ENCODE measurements around the gene VAPB.

DNA sequence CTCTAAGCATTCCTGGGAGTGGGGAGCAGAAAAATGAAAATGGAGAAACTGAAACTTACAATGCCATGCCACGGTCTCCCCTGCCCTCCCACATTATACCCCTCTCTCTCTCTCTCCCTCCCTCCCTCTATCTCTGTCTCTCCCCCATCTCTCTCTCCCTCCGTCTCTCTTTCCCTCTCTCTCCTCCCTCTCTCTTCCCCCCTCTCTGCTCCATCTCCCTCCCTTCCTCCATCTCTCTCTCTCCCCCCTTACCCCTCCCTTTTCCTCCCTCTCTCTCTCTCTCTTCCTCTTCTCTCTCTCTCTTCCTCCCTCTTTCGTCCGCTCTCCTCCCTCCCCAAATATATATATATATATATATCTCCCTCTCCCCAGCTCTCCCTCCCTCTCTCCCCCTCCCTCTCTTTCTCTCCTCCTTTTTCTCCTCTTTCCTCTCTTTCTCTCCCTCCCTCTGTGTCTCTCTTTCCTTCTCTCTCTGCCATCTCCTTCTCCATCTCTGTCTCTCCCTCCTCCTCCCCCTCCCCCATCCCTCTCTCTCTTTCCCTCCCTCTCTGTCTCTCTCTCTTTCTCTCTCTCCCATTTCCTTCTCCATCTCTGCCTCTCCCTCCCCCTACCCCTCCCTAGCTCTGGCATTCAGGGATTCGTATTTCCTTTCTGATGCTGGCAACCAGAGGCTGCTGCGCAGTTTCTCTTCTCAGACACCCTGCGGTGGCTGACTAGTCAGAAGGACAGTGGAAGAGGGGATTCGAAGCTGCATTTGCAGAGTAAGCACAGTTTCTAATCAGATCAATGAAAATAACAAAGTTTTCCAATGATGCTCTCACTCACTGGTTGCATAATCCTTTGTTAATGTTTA is 13.9 kb upstream of the VAPB start:
- no peak for TF ChIP-seq EZH2 (IDR thresholded peaks at IDR 0.05; ENCODE audit: insufficient read depth, poor library complexity, severe bottlenecking)
- TF ChIP-seq EZH2phosphoT487 (IDR thresholded peaks at IDR 0.05; ENCODE audit: insufficient read depth, low read depth): no peak

Measured in GM23248 (cell line).